ENCODE results near the gene LRRC36.
"Not testable (repeated sequence)": the region's sequence is repeated elsewhere in the genome, so short reads cannot be mapped to it uniquely, and the experiment has no call there.

LRRC36 gene

DNA sequence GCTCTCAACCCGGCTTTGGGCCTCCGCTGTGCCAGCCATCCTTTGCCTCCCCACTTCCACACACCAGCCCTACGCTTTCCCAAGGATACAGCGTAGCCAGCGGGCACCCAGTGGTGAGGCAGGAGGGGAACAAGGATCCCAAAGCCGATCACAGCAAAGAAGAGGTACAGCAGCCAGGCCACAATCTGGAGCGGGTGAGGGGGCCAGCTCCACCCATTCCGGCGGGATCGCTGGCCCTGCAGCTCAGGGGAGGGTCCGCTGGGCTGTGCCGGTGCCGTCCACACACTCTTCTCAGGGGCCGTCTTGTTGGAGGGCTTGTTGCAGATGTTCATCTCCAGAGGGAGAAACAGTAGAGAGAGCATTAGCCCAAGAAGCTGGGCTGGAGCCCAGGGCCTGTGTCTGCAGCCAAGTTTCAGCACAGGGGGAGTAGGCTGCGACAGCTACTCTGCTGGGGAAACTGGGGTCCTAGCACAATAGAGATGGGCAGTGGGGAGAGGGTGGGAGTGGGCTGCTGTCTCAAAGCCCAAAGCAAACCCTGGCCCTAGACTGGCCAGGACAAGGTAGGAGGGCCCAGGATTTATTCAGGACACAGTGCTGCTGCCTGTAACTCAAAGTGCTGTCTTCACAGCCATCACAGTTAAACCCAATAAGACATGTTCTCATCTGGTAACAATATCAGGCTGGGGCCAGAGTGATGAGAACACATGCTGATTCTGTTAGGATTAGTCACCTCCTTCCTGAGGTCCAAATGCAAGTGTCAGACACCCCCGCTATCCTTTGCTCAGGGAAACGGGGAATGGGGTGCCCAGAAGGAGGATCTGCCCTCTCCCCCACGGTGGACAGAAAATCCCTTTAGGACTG is 79.7 kb downstream of the LRRC36 start:
- DNase-seq: no peak

DNA sequence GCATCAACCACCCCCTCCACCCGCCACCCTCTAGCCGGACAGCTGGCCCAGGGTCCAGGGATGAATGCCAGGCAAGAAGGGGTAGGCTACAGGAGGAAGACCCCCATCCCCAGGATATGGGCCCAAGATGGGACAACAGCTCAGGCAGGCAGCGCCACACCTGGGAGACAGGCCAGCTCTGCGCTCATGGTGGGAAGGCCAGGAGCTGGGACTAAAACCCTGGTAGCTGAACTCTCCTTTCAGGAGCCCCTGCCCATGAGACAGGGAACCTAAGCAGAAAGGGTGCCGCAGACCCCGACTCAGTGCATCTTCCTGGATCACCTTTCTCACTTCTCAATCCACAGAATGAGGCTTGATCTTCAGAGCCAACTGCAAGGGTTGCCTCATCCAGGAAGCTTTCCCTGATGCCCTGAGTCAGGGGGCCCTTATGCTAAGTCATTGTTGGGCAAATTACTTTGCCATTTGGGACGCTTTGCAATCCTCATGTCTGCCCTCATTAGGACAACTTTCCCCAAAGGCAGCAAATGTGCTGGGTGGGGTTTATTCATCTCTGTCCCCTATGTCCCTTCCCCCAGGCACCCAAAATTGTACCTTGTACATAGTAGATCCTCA is 80.7 kb downstream of the LRRC36 start:
- no peak for DNase-seq

DNA sequence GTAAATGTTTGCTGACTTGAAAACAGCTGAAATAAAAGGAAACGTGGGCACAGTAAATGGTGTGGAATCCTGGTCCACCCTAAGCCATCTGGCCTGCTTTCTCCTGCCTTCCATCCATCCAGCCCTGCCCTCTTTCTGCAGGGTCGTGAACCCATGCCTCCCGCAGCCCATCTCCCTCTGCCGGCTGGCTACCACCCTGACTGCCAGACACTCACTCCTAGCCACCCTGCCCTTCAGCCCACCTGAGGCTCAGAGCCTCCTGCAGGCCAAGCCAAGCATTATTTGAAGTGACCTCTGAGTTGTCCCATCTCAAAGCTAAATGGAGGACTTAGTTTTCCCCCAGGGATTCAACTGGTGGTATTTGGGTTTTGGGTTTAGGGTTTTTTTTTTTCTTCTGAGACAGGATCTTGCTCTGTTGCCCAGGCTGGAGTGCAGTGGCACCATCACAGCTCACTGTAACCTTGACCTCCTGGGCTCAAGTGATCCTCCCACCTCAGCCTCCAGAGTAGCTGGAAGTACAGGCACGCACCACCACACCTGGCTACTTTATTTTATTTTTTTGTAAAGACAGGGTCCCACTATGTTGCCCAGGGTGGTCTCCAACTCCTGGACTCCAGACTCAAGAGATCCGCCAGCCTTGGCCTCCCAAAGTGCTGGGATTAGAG is 81.3 kb downstream of the LRRC36 start:
- no peak for DNase-seq

DNA sequence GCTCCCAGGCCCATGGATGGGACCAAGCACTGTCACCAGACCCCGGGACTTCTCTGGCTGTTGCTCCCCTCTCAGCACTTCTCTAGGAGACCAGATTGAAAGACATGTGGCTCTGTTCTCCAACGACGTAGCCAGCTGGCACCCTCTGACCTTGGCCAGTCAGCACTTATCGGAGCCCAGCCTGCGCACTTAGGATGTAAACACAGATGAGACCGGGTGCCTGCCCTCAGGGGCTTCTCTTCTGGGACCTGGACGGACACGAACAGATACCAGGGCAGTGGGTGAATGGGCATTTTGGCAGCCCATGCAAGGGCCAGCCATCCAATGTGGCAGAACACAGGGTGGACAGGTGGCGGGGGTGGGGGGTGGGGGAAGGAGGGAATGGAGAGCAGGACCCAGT is 83.0 kb downstream of the LRRC36 start:
- DNase-seq: no peak

DNA sequence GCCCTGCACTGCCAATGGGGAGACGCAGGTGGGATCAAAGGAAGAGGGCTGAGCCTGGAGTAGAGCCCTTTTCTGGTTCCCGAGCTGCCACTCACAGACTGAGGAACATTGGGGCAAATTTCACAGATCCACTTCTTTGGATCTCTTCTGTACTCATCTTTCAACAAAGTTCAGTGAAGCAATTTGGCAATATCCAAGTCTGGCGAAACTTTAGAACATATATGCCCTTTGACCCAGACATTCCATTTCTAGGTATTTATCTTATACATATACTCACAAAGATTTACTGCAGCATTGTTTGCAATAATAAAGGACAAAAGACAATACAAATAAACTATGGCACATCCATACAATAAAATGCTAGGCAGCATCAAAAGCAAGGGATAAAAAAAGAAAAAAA is 84.7 kb downstream of the LRRC36 start:
- DNase-seq: no peak

DNA sequence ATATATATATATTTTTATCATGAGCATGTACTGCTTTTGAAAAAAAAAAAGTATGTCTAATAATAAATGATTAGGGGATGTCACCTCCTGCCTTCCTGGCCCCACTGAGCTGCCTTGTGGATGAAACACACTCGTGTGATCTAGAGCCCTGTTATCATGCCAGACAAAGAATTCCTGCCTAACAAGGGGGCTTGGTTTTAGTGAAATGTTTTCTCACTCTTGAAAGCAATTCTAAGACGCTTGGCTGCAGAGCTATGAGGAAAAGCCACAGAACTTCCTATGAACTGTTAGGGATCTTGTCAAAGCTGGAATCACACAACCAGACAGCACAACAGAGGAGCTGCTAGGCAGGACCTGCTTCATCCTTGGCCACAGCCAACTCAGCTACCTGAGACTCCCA is 85.7 kb downstream of the LRRC36 start:
- DNase-seq: no peak

DNA sequence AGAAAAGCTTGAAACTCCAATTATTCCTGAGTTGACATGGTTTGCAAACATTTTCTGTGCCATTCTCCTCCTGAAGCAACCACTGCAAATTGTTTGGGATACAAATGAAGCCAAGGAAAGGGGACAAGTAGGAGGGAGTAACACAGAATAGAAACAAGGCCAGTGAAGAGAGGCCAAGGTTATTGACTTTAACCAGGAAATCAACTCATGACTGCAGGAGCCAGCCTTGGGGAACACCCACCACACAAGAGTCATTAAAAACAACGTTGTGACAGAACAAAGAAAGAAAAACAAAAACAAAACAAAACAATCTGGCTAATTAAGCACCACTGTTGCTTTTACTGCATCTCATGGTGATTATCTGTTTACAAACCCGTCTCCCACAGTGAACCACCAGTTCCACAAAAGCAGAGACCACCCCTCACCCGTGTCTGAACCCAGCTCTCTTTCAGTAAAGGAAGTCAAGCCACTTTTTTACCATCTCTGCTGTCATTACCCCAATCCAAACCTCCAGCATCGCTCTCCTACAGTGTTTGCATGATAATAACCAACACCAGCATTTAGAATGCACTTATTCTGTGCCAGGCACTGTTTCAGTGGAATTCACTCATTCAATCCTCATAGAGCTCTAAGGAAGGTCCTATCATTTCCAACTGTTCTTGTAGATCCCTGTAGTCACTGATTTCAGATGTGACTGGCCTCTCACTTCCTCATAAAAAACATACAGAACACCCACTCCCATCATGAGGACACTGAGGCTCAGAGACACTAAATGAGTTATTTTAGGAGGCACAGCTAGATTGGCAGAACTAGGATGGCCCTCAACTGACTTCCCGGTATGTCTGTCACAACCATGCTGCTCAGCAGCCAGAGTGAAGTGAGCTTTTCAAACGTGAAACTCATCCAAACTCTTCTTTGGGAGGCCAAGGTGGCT is 87.6 kb downstream of the LRRC36 start:
- DNase-seq: no peak

DNA sequence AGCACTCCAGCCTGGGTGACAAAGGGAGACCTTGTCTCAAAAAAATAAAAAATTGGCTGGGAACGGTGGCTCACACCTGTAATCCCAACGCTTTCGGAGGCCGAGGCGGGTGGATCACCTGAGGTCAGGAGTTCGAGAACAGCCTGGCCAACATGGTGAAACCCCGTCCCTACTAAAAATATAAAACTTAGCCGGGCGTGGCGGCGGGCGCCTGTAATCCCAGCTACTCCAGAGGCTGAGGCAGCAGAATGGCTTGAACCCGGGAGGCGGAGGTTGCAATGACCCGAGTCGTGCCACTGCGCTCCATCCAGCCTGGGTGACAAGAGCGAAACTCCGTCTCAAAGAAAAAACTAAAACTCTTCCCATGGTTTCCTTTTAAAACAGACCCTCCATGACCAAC is 88.8 kb downstream of the LRRC36 start:
- DNase-seq: not testable (repeated sequence)

DNA sequence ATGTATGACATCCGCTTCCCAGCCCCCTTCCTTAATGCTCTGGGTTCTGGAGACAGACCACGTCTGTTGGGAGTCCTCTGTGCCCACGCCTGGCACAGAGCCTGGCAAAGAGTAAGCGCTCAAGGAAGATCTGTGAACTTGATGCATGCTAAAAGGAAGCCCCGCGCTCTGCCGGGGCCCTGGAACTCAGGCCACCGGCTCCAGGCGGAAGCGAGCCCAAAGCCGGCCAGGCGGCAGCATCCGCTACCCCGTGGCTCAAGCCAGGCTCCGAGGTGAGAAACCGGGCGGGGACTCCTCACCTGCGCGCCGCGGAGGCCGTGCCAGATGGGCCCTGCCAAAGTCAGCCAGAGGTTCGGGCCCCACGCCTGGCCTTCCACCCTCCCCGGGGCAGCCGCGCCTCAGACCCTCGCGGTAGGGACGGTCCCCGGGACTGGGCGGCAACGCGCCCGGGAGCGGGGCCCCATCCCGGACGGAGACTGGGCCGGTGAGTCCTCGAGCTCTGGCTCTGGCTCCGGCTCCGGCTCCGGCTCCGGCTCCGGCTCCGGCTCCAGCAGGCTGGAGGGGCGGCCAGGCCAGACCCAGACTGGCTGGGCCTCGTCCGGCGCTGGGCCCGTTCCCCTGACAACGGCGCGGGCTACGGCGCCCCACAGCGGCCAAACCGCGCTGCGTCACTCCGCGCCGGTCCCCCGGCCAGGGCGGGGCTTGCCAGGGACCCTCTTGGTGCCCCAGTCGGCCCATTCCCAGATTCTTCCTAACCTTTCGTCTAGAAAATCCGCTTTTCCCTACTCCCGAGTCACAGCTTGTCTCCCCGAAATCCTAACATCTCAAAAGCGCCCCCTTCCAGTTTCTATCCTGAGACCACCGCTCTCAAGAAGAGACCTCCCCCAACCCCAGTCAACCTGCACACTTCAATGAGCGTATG is 89.5 kb downstream of the LRRC36 start, which contains the start of gene ZDHHC1:
TSS of gene ZDHHC1 (minus strand) at position 606 of the 922 bp plus-strand sequence. CDS start 8,702 bp downstream, outside the sequence.
- peak; percentile 50 for DNase-seq

DNA sequence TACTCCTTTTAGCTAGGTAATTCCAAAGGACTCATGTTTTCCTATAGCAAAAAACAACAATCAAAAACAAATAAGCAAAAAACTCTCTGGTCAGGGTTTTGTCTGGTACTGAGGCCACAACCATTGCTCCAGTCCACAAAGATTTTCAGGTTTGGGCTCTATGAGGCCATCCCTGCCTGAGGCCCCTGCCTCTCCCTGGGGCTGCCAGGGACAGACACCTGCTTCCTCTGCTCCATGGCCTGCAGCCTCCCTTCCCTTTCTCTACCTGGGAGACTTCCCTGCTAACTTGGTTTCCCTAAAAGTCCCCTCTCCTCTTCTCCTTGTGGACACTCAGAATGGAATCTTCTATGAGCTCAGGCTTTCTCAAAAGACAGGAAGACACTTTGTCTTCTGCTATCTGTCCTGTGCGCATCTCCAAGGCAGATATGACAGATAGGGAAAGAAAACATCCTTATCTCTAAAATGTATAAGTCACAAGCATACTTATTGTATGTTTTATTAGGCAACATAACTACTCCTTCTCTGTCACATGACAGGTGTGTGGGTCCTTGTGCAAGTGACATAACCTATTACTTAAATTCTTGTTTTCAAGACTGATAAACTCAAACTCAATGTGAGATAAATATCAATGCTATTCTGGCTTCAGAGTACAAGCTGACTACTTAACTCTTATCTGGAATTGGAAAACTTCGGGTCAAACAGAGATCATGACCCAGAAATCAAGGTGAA is 90.9 kb downstream of the LRRC36 start:
- no peak for DNase-seq

DNA sequence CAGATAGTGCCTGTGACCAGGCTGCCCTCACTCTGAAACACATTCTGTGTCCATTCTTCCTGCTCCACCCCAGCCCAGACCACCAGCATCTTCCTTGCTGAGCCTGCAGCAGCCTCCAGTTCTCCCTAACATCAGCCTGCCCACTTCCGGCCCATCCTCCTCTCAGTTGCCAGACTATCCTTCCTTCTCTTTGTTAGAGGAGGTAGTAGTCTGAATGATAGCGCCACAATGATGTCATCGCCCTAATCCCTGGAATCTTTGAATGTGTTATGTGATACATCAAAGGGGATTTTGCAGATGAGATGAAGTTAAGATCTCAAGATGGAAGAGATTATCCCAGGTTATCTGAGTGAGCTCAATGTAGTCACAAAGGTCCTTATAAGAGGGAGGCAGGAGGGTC is 92.9 kb downstream of the LRRC36 start:
- no peak for DNase-seq

DNA sequence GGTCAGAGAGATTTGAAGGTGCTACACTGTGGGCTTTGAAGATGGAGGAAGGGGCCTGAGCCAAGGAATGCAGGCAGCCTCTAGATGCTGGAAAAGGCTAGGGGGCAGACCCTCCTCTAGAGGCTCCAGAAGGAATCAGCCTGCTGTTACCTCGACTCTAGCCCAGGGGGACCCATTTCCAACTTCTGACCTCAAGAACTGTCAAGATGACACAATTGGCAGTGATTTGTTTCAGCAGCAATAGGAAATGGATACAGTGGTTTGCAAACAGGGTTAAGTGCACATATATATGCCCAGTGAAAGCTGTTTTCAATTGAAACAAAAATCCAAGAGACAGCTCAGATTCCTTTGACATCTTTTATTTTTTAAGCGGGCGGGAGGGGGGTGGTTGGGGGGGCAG is 93.3 kb downstream of the LRRC36 start:
- no peak for DNase-seq

DNA sequence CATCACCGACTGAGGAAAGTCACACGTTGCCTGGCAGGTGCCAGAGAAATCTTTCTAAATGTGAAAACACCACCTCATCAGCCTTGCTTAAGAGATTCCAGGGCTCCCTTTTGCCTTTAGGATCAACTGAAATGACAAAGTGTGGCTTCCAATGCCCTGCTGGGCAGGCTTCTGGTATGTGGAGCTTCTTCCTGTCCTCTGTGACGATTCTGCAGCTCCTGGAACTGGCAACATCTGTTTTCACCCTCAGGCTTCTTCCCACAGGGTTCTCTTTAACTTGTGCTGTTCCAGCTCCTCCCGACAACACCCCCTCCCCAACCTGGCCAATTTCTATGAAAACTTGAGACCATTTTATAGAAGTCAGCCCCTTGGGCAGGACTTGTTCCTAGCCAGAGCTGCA is 94.4 kb downstream of the LRRC36 start:
- DNase-seq: no peak

DNA sequence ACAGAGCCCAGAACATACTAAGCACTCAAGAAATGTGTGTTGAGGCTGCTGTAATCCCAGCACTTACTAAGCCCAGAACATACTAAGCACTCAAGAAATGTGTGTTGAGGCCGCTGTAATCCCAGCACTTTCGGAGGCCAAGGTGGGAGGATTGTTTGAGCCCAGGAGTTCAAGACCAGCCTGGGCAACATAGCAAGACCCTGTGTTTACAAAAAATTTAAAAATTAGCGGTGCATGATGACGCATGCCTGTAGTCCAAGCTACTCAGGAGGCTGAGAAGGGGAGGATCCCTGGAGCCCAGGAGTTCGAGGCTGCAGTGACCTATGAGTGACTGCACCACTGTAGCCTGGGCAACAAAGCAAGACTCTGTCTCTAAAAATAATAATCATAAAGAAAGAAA is 96.4 kb downstream of the LRRC36 start:
- DNase-seq: no peak

DNA sequence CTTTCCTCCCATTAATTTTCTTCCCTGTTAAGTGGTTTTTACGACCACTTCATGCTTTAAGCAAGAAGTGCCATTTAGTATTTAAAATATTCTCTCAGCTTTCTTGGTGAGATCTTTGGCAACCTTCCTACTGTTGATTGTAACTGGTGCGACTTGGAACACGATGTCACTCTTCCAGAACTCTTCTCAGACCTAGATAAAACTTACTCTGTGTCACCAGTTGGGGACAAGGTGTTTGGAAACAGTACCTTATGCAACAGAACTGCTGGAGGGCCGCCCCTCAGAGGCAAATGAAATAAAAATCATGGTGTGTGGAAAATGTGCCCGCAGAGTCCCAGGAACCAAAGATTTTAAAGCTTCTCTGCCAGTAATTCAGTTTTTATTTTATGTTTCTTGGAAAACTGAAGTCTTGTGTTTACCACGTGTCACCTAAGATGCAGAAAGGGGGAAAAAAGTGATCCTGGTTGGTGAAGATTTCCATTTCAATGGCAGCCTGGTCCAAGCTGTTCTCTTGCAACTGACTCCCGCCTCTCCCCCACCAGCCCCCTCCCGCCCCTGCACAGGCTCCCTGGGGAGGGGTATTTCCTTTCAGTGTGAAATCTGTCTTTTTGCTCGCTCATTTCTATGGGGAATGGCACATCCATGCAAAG is 97.1 kb downstream of the LRRC36 start:
- DNase-seq: no peak

DNA sequence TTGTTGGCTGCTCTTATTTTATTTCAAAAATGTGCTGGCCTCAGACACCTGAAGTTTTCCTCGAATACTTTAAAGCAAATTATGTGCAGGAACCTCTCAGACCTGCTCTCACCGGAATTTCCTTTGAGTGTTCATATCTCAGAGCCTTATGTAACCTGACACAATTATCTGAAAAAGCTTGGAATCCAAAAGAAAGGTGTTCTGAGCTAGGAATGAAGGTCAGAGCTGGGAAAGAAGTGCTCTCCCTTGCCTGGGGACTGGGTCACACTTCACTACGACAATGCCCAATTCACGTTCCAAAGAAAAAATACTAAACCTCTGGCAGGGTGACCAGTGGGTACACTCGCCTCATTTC is 97.6 kb downstream of the LRRC36 start:
- no peak for DNase-seq

DNA sequence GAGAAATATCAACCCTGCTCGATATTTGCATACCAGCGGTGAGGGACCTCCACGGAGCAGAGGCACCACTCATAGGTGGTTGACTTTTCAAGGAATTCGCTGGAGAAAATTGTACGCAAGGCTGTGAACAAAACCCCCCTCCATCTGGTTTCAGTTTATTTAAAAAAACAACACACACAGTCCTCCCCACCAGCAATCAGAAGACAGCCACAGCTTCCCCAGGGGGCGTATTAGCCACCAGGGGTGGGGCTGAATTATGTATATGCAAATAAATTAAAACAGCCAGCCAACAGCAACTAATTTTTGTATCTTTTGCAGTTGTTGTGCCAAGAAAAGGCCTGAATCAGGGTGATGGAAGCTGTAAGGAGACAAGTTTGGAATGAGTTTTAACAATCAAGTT is 98.4 kb downstream of the LRRC36 start:
- no peak for DNase-seq

DNA sequence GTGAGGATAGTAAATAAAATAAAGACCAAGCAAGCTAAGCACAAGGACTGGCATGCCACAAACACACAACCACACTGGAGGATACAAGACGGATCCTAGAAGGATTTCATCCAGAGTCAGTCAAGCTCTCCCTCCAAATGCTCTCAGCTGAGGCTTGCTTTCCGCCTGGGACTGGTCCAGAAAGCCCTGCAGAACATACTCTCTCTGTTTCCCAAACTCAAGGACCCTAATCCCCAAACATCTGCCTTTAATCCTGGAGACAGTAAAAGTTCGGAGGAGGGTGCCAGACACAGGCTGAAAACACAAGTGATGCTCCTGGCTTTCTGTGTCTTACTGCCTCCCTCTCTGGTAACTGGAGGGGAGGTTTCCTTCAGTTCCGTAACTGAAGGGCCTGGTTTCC is 99.0 kb downstream of the LRRC36 start:
- no peak for DNase-seq

DNA sequence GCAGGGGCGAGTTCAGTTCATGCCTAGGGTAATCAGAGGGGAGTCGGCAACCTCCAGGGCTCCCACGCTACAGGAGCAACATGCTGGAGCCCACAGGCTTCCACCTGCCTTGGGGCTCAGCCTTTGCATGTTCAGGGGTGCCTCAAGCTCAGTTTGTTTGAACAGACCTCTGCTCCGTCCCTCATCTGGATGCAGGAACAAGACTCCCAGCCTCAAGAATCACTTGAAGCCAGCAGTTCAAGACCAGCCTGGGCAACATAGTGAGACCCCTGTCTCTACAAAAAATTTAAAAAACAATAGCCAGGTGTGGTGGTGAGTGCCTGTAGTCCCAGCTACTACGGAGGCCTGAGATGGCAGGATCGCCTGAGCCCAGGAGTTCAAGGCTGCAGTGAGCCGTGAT is 99.4 kb downstream of the LRRC36 start:
- DNase-seq: no peak

DNA sequence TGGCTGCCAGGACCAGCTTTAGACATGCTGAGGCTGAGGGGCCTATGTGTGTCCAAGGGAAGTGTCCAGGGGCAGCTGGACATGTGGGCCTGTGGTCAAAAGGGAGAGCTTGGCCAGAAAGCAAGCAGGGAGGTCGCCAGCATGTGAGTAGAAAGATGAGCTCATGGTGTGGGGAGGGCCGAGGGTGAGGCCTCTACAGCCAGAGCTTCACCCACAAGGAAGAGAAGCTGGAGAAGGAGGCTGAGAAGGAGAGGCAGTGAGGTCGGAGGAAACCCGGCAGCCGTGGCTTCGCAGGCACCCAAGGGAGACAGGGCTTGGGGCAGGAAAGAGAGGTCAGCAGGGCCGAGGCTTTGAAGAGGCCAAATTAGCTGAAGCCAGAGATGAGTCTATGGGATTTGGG is 100.3 kb downstream of the LRRC36 start:
- DNase-seq: no peak

Data from NCI-H1436 (cell line).